HG02763 (cell line): ENCODE measurements around the gene PSMB2.
"Not testable (repeated sequence)": the region's sequence is repeated elsewhere in the genome, so short reads cannot be mapped to it uniquely, and the experiment has no call there.

ENCODE experiments used
- ATAC-seq: cut with Tn5 transposase; IDR thresholded peaks from one replicate; pipeline ENCODE4 v1.9.1; 2021; ENCODE audit warnings: mild to moderate bottlenecking, moderate library complexity; ENCODE audit not compliant: unreplicated experiment

The PSMB2 gene

DNA sequence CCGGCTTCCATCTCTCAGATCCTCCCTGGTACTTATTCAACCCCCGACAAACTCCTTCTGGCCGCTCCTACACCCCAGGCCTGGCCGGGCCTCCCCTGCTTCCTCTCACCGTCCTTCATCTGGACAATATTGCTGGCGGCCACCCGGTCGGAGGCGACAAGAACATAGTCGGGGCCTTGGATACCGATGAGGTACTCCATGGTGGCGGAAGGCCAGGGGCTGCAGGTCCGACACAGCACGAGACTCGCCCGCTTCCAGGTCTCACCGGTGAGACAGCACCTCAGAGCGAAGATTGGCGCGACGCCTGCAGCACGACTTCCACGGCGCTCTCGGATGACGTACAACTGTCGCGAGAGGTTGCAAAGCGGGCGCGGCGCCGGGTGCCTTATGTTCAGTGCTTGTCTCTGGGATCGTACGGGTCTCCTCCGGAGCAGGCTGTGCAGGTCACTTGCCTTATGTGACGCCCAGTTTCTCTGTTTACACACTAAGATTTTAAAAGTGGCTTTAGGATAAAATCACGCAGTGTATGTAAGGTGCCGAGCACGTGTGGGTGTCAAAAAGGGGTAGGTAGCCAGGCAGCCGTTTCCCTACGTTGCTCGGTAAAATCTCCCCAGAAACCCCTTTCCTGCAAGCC lies at the start of gene PSMB2:
Gene PSMB2 (minus strand): TSS at position 294 of the 634 bp plus-strand sequence. CDS start 94 bp downstream, at position 200.
- ATAC-seq, result peak; percentile 86

DNA sequence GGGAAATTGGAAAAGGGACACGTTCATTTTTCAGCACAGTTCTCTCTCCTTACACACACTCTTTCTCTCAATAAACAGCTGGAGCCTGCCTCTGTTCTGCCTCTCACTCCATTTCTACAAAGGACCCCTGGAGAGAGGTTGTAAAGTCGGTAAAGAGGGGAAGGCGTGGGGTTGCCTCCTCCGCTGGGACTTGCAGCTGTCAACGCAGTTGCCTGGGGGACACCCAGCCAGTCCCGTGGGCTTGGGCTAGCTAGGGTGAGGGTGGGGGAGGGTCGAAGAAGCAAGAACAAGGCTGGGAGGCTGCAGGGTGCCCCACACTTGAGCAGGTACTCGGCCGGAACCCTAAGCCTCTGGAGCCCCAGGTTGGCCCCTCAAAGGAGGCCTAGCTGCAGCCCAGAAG lies 49.8 kb upstream of the PSMB2 start:
- no peak for ATAC-seq

DNA sequence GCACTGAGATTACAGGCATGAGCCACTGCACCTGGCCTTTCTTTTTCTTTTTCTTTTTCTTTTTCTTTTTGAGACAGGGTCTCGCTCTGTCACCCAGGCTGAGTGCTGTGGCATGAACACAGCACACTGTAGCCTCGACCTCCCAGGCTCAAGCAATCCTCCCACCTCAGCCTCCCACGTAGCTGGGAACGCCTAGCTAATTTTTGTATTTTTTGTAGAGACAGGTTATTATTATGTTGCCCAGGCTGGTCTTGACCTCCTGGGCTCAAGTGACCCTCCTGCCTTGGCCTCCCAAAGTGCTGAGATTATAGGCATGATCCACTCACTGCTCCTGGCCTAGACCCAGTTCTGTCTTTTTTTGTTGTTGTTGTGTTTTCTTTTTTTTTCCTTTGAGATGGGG lies 48.8 kb upstream of the PSMB2 start:
- not testable (repeated sequence) for ATAC-seq

DNA sequence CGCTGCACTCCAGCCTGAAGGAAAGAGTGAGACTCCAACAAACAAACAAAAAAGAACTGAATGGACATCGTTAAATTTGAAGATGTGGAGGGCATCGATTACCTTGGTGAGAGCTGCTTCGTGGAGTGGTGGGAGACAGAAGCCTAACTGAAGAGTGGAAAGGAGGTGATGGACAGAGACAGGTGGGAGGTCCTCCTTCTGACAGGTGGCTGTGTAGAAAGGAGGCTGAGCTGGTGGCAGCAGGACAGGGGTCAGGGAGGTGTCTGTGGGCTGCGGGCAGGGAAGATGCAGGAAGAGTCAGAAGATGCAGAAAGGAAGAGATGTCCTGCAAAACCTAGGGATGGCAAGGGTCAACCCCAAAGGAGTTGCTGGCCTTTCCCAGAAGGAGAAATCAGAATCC lies 46.8 kb upstream of the PSMB2 start:
- ATAC-seq, result no peak

DNA sequence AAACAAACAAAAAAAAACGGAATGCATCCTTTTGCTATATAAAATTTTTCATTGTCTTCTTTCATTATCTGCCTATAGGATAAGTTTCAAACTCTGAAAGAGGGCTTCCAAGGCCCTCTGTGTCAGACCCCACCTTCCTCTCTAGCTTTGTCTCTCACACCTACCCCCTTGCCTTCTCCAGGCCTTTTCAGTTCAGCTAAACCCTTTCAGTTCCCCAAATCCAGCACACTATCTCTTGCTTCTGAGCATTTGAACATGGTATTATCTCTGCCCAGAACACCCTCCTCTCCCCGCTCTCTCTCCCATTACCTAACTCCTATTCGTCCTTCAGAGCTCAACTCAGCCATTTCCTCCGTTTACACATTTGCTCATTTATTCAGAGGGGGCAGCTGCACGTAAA lies 41.7 kb upstream of the PSMB2 start:
- ATAC-seq, result no peak

DNA sequence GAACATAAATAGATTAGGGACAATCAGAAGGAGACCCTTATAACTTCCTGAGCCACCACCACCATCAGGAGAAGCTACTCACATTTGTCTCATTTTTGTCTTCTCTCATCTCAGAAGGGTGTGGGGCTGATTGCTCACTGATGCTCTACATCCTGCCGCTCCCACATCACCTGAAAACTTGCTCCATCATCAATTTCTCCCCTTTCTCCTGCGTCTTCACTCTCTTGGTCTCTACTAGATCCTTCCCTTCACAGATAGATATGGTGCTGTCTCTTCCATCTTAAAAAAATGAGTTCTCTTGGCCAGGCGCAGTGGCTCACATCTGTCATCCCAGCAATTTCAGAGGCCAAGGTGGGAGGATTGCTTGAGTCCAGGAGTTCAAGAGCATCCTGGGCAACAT lies 38.9 kb upstream of the PSMB2 start:
- no peak for ATAC-seq

DNA sequence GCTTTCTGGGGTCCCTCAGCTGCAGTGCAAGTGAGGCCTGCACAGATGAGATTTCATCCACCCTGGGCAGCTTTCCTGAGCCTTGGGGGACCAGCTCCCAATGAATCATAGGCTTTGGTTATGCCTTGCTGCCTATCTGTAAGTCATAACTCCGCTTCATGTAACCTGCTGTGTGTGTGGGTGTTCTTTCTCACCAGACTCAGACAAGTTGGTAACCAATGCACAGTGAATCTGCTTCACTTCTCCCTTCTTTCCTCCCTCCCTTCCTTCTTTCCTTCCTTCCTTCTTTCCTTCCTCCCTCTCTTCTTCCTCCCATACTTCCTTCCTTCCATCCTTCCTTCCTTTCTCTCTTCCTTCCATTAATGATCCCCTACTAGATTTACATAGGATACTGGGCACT lies 34.4 kb upstream of the PSMB2 start:
- no peak for ATAC-seq

DNA sequence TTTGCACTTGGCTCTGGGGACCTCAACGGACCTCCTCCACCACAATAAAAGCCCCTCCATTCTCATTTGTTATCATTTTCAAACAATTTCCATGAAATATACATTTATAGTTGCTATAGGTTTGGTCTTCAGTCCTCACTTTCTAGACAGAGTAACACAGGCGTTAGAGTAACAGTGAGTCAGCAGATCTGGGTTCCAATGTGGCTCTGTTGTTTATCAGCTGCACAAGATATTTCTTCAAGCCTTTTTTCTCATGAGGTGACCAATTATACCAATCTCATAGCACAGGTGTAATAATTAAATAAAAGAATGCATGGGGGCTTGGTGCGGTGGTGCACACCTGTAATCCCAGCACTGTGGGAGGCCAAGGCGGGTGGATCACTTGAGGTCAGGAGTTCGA lies 32.8 kb upstream of the PSMB2 start:
- no peak for ATAC-seq

DNA sequence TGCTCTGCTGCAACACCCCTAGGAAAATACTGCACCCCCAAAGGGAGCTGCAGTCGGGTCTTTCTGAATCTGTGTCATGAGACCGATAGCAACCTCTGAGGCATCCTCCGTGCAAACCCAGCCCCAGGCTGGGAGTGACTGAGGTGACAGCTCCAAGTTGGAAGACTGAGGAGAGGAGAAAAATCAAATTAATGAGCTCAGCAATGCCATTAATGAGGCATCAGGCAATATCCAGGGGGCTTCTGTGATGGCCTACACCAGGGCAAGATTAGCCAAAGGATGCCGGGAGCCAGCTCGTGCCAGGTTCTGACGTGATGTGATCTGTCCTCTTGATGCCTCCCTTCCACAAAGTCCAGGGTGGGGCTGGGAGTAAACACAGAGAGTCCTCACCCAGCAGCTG lies 30.8 kb upstream of the PSMB2 start:
- ATAC-seq, result no peak

DNA sequence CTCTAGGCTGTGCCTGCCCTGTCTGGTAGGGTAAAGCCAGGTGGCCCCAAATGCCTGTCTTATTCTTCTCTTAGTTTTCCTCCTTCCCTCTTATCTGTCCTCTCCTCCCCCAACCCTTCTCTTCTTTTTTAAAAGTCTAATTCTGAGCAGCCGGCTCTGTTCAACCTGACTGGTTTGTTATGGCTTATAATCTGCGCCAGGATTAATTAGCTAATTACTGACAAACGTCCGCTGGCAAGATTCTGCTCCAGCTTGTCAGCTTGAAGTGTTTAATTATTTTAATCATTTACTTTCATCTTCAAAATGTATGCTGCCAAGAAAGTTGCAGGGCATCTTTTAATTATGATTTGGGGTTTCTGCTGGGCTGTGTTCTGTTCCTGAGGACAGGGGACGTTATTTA lies 27.2 kb upstream of the PSMB2 start:
- no peak for ATAC-seq

DNA sequence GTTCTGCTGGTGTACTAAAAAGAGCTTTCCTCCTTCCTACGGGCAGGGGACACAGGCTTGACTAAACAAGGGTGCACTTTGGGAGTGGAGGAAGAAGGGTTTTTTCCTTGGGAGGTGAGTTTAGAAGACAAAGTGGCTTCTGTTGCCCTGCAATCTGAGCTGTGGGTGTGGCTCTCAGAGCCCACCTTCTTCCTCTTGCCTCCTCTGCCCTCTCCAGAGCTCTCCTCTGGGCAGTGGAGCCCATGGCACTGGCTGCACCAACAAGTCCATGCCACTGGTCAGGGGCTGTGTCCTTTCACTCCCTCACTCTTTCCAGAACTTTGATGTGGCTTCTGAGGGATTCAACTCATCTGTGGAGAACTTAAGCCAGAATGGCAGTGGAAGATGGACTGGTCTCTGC lies 25.6 kb upstream of the PSMB2 start:
- ATAC-seq, result no peak

DNA sequence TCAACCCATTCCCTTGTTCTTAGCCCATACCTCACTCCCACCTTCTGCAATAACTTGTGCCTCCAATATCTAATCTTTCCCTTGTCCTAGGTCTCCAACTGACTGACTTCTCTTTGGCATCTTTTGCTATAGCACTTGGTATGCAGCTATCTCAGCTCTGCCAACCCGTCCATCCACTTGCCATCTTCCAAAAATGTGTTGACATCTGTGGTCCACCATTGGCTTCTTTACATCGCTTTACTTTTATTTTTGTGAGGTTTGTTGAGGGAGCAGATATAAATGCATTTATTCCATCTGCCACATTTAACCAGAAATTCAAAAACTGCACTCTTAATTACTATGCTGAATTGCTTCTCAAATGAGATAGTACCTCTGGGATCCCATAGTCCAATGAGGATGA lies 24.9 kb upstream of the PSMB2 start:
- no peak for ATAC-seq

DNA sequence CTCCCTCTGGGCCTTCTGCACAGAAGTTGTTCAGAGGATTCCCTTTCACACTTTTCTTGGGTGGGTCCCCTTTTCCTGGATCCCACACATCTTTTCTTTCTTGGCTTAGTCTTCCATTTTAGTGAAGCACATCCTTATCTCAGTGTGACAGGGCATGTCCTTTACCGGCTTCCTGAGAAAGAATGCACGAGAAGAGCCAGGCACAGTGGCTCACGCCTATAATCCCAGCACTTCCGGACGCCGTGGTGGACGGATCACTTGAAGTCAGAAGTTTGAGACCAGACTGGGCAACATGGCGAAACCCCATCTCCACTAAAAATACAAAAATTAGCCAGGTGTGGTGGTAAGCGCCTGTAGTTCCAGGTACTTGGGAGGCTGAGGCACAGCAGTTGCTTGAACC lies 22.1 kb upstream of the PSMB2 start:
- ATAC-seq, result no peak

DNA sequence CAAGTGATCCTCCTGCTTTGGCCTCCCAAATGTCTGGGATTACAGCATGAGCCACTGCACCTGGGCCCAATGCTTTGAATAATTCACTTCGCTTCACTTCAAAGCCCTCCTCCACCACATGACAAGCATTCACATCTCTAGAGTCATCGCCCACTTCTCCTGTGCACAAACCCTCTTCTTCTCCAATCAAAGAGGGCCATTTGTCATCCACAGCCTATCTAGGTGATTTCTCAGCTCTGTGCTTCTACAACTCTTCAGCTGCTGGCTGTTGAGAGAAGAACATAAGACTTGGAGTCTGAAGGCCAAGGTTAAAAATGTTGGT lies 20.1 kb upstream of the PSMB2 start:
- no peak for ATAC-seq

DNA sequence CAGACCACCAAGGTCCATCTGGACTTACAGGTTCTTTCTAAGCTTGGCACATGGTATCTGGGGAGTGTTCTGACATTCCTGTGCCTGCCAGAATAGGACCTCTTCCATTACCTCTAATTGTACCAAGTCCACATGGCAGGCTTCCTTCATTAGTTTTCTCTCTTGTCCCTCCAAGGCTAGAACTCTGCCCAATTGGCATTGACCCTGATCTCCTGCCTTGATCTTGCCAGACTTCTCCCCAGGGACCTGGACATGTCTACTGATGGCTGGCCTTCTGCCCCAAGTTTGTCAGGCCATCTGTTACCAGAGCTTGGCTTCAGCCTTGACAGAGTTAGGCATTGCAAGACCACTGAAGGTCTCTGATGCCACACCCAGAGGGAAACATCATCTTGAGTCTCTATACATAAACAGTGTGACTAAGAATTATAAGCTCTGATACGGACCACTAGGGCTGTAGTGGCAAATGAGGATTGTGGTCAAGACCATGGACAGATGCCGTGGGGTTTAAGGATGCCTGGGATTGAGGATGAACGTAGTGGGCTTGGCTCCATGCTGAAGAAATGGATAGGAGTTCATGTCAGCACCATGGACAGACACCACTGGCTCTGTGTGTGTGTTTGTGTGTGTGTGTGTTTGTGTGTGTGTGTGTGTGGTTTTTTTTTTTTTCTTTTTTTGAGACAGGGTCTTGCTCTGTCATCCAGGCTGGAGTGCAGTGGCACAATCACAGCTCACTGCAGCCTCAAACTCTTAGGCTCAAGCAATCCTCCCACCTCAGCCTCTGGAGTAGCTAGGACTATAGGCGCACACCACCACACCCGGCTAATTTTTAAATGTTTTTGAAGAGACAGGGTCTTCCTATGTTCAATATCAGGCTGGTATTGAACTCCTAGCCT lies 19.5 kb upstream of the PSMB2 start:
- no peak for ATAC-seq

DNA sequence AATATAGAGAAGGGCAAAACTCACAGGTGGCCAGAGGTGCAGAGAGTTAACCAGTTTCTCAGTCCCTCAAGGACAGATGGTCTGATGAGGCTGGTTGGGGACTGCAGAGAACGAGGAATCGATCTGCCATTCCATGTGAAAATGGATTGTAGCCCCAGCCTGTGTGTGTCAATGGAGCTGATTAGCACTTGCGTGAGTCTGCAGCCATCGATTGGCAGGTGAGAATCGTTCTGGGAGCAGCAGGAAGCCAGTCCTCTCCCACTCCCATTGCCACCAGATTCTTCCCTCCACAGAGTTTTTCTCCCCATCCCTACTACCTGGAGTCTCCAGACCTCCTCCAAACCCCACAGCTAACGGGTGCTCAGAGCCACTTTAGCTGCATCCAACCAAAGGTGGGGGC lies 18.3 kb upstream of the PSMB2 start:
- no peak for ATAC-seq

DNA sequence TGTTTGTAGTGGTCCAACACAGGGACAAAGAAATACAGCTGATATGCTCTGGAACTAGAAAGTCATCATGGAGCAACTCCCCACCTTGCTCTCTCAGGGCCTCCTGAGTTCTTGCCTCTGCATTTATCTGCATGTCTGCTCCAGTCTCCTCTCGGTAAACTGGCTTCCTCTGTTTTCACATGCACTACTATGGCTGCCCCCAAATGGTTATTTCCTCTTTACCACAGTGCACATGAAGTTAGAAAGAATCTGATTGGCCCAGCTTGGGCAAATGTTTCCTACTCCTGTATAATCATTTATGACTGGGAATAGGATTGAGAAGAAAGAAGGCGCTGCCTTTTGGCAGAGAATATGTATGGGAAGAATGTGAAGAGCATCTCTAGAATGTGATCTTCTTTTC lies 16.5 kb upstream of the PSMB2 start:
- ATAC-seq, result no peak

DNA sequence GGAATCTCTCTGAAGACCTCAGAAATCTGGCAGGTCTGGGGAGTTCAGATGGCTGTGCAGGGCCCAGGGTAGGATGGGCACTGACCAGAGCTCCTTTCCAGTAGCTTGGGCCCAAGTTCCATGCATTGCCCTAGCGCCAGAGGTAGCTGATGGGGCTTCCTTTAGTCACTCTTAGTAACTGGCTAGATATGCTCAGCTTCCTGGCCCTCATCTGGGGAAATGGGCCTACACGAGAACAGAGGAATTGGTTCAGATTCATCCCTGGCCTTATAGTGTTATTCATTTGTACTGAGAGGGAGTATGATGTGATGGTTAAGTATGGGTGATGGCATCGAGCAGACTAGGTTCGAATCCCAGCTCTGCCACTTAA lies 15.5 kb upstream of the PSMB2 start:
- no peak for ATAC-seq

DNA sequence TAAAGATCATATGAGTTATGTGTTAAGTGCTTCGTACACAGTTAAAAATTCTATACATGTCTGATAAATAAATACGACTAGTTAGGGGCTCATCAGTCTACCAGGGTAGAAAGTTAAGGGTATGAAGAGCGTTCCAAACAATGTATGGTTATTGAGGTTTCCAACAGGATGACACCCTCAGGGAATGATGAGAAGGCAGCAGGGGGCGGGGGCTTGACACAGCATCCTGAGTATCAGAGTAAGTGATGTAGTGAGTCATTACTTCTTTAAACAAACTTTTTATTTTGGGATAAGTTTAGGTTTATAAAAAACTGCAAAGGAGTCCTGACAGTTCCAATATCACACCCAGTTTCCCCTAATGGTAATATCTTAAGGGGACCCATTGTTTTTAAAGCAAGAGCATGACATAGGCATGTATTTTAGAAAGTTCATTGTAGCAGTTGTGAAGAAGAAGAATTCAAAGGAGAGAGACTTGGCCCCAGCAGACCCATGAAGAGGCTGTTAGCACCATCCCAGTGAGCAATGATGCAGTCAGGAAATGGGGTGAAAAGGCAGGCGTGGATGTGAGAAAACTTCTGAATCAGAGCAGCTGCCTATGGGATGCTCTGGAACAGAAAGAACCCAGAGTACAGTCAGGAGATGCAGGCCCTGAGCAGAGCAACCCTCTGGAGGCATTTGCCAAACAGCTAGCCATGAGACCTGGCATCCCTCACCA lies 15.0 kb upstream of the PSMB2 start:
- no peak for ATAC-seq

DNA sequence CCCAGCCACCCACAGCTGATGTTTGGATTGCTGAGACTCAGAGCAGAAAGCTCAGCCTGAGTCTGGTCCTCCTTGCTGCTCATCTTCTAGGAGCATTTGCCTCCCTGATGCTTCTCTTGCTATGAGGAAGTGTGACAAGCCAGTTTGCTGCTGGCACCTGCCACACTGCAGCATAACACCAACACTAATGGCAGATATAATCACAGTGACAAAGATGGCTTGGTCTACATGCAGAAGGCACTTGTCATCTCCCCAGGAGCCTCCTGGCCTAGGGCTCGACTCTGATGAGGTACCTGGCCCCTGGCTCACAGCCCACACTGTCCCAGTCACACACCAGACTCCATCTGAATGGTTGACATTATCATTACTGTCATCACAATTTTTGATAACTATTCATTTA lies 13.9 kb upstream of the PSMB2 start:
- ATAC-seq, result no peak

DNA sequence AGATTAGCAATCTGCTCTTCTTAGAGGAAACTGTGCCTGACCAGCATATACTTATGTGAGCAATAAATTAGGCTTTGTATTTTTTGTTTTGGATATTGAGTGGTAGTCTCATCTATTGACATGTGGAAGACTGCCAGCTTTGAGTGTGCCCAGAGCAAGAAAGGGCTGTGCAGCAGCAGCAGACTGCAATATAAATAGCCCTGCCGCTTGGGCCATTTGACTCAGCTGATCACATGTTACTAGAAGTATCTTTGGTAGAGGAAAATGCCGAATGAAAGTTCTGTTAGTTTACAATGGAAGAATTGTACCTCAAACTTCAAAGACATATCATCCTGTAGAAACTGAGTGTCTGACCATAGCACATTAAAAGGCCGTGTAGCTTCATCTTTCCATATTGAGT lies 9.1 kb upstream of the PSMB2 start:
- ATAC-seq, result no peak

DNA sequence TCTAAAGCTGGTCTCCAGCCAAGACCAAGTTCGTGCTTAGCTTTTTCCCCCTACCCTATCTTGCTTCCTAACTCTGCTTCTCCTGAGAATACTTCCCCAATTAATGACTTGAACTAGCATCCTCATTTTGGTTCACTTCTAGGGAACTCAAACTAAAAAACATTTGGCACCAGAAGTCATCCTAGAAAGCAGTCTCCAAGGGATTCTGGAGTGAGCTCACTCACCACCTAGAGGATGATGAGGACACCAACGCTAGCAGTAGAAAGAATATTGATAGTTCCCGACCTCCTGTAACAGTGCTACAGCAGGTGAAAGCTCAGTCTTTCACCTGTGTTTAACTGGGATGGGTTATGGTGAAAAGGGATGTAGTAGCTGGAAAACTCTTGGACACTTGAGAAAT lies 4.7 kb upstream of the PSMB2 start:
- no peak for ATAC-seq
